ENCODE measurements around the gene WDR44. TPM values are rescaled to one million over a fixed set of nuclear protein-coding genes. Genes with fewer than 3 reads are reported as not detected.
A peak's percentile ranks its signal among the peaks of the same experiment; 100 is the strongest.
"Not testable (repeated sequence)": the region's sequence is repeated elsewhere in the genome, so short reads cannot be mapped to it uniquely, and the experiment has no call there.

Gene WDR44, protein sequence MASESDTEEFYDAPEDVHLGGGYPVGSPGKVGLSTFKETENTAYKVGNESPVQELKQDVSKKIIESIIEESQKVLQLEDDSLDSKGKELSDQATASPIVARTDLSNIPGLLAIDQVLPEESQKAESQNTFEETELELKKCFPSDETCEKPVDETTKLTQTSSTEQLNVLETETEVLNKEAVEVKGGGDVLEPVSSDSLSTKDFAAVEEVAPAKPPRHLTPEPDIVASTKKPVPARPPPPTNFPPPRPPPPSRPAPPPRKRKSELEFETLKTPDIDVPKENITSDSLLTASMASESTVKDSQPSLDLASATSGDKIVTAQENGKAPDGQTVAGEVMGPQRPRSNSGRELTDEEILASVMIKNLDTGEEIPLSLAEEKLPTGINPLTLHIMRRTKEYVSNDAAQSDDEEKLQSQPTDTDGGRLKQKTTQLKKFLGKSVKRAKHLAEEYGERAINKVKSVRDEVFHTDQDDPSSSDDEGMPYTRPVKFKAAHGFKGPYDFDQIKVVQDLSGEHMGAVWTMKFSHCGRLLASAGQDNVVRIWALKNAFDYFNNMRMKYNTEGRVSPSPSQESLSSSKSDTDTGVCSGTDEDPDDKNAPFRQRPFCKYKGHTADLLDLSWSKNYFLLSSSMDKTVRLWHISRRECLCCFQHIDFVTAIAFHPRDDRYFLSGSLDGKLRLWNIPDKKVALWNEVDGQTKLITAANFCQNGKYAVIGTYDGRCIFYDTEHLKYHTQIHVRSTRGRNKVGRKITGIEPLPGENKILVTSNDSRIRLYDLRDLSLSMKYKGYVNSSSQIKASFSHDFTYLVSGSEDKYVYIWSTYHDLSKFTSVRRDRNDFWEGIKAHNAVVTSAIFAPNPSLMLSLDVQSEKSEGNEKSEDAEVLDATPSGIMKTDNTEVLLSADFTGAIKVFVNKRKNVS
- 9.0 and 12.7 TPM in 2 replicates for polyA plus RNA-seq (2014; cell fraction: cytosol; rRNA removed)
- polyA plus RNA-seq (2014; cell fraction: nucleus; rRNA removed): 8.4 and 8.9 TPM in 2 replicates

DNA sequence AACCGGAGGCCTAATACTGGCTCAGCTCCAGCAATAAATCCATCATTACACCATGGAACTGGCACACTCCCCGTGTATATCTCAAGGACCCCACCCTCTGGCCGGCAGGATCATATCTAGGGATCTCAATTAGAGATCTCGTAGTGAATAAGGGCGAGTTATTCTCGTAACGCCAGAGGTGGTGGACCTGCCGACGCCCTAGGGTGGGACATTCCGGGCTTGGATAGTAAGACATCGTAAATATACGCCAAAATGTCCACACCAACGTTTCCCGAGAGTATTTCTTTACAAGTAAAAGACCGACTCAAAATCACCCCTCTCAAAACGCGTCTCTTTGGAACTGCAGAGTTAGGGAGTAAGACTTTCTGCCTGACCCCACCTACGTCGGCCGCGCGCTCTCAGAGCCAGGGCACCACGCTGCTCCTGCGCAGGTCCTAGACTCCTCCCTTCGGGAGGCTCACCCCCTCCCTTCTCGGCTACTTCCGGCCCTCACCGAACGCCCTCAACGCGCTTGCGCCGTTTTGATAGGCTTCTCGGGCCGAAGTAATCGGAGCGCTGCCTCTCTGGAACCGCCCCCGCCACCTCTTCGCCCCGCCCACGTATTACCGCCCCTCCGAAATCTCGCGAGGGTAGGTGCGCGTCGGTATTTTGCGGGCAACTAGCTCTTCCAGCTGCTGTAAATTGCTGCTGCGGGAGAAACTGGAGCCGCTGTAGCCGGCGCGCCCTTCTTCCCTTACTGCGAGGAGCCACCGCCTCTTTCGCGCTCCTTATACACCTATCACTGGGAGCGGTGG is at the start of gene WDR44:
Gene WDR44, plus strand, starts transcription at position 643 of the 794 bp plus-strand sequence. CDS start 398 bp downstream, outside the sequence.
- peak; percentile 94 for DNase-seq (ENCODE audit: low spot score)

DNA sequence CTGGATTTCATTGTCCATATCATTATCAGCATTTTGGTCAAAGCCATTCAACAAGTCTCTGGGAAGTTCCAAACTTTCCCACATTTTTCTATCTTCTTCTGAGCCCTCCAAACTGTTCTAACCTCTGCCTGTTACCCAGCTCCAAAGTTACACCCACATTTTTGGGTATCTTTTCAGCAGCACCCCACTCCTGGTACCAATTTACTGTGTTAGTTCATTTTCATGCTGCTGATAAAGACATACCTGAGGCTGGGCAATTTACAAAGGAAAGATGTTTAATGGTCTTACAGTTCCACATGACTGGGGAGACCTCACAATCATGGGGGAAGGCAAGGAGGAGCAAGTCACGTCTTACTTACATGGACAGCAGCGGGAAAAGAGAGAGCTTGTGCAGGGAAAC is 40.1 kb upstream of the WDR44 start:
- DNase-seq (ENCODE audit: low spot score): not testable (repeated sequence)

DNA sequence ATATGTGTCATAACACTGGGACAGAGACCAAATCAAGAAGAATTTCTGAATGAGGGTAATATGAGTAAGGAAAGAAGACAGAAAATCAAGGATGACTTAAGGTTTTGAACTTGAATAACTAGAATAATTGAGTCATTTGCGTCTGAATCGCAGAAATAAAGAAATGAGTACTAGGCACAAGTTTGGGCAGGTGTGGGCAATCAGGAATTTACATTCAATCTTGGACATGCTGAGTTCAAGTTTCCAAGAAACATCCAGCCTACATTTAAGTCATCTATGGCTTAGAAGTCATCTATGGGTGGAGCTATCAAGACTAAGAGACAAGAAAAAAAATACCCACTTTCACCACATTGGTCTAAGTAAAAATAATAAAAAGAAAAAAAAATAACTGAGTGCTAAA is 30.4 kb upstream of the WDR44 start:
- DNase-seq (ENCODE audit: low spot score): no peak

DNA sequence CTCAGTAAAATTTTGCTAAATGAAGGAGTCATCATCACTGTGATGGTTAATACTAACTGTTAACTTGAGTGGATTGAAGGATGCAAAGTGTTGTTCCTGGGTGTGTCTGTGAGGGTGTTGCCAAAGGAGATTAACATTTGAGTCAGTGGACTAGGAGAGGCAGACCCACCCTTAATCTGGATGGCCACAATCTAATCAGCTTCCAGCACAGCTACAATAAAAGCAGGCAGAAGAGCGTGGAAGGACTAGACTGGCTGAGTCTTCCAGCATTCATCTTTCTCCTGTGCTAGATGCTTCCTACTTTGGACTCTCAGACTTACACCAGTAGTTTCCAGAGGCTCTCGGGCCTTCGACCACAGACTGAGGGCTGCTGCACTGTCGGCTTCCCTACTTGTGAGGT is 21.3 kb upstream of the WDR44 start:
- DNase-seq (ENCODE audit: low spot score): no peak

DNA sequence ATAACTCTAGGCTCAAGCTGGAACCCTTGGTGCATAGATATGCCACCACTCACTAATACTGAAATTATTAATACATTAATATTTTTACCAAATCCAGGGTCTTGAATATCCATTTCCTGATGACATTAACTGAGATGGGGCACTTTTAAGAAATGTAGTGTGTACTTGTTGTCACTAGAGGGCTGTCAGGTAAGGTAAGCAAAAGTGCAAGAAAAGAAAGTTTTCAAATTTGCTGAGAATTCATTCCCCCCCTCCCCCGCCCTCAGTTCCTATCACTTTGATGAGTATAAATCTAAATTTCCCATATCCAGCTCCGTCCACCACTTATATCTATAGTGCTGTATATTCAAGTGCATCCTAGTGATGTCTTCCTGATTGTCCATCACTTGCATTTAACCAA is 20.5 kb upstream of the WDR44 start:
- no peak for DNase-seq (ENCODE audit: low spot score)

DNA sequence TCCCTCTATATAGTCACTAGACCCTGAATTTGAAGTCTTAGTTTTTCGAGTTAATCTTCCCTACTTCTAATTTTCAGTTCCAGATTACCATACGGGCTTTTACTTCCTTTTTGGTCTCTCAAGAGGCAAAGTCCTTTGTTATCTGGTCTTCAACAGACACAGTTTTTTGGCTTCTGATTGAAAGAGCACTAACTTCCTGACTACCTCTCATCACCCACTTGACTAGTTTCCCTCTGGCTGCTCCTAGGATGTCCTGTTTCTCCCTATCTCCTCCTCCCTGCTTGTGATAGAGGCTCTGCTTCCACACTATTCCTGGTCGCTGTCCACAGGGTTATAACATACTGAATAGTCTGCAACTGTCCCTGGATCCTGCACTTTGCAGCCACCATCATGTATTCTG is 16.7 kb upstream of the WDR44 start:
- DNase-seq (ENCODE audit: low spot score): no peak

DNA sequence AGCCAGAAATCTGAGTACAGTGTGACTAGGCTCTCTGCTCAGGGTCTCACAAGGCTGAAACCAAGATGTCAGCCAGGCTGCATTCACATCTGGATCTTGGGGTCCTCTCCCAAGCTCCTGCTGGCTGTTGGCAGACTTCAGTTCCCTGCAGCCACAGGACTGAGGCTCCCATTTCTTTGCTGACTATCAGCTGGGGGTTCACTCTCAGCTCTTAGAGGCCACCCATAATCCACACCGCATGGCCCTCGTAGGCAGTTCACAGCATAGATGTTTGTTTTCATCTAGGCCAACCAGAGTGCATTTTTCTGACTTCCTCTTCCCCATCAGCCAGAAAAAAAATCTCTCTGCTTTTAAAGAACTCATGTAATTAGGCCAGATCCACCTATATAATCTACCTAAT is 8.2 kb upstream of the WDR44 start:
- no peak for DNase-seq (ENCODE audit: low spot score)

DNA sequence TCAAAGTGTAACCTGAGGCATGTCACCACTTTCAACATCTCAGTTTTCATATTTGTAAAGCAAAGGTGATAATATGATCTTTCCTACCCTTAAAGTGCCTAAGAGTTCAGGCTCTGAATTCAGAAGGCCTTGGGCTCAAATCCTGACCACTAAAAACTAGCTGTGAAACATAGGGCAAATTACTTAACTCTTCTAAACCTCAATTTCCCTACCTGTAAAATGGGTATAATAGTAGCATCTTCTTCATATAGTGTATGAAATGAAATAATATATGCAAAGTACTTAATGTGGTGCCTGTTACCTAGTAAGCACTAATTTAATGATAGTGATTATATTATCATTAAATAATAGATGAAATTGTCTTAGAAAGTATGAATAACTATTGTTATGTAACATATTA is 7.0 kb upstream of the WDR44 start:
- DNase-seq (ENCODE audit: low spot score): no peak

DNA sequence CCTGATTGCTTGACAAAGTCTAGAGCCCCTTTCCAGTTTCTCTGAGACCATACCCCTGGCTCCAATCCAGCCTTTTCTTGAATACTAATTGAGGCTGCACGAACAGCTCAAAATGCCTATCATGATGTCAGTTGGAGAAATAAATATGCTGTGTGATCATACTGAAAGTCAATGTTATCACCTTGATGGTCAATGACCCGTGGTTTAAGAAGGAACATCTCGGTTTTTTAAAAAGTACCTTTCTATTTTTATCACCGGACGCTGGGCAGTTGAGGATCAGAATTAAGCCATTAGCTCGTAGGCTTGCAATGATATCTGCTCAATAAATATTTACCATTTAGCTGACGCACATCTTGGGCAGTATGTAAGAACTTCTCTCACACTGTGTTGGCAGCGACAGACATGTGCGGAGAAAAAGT is 852 bp upstream of the WDR44 start:
- peak; percentile 3 for DNase-seq (ENCODE audit: low spot score)

DNA sequence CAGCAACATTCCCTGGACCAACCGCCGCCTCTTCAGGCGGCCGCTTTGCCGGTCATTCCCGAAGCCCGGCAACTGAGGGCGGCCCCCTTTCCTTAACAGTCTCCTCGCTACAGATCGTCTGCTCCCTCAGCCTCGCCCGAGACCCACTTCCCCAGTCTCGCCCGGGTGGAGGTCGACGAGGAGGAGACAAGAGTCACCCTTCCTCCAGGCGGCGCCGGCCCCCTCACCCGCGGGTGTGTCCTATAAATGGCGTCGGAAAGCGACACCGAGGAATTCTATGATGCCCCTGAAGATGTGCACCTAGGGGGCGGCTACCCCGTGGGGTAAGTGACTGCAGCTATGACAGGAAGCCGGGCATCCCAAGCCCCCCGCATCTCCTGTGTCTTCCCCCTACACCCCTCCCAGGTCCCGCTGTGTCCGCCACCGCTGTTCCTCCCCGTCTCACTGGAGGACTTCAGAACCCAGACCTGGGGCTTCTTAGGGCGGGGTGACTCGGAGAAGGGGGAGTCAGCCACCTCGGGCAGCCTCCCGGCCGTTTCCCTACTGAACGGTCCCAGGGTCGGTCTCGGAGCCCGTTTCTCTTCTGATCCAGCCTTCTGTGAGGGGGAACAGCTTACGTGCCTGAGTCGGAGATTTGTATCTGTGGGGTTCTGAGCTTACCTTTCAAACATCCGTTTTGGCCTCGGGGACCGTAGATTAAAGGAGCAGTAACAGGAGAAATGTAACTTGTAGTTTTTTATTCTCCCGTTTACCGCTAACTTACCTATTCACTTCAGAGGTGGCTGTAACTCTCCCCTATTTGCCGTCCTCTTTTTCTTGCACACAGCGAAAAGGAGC is 570 bp downstream of the WDR44 start:
- peak; percentile 69 for DNase-seq (ENCODE audit: low spot score)

DNA sequence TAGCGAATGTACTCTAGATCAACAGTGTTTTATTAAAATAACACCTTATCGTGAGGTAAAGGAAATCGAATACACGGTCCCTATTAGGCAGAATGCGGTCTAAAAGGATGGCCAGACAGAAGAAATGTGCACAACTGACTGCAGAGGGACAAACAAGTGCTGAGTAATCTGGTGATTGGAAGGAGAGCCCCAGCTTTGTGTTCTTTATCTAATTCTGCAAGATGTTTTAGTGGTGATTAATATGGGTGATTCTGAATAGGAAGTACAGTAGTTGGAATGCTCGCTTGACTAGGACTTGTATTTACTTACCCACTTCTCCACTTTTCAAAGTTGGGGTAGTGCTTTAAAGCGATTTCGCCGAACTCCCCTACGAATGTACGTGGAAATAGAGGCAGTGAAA is 1.2 kb downstream of the WDR44 start:
- DNase-seq (ENCODE audit: low spot score): peak; percentile 3

DNA sequence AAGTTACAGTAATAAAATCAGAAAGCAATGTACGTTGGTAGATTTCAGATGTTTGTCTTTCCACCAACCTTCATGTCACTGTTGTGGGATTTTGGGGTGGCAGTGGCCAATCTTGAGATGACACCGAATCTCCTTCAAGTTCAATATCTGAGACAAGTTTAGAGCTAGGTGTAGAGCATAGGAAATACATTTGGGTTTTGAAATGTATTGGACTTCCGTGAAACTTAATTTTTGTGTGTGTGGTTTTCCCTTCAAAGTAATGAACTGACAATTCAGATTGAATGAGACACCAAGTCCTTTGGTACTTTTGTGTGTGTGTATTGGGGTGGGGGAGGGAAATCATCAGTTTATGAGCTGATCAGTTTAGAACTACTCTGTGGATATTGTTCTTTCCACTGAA is 1.8 kb downstream of the WDR44 start:
- DNase-seq (ENCODE audit: low spot score): no peak

DNA sequence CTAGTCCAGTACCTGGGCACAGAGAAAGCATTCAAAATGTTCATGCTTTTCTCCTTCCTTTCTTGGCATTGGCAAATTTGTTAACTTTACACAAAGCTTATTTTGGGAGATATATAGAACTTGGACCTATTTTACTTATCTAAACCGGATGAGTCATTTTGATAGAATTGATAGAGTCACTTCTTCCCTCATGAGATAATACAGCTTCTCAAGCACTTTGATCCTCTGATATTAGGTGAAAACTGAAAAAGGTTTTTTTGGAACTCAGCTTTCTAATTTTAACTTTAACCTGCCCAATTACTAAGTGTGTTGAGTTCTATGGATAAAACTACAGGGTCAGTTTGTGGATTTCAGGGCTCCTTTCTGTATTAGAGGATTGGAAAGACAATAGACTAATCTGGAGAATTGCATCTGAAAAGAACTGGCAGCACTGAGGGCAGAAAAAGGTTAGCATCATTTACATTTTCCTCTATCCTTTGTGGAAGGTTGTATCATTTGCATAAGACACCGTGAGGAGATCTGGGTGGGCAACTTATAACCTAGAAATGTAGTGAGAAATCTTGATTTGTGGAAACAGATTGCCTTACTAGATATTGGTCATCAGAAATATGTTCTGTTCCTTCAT is 2.4 kb downstream of the WDR44 start:
- no peak for DNase-seq (ENCODE audit: low spot score)

DNA sequence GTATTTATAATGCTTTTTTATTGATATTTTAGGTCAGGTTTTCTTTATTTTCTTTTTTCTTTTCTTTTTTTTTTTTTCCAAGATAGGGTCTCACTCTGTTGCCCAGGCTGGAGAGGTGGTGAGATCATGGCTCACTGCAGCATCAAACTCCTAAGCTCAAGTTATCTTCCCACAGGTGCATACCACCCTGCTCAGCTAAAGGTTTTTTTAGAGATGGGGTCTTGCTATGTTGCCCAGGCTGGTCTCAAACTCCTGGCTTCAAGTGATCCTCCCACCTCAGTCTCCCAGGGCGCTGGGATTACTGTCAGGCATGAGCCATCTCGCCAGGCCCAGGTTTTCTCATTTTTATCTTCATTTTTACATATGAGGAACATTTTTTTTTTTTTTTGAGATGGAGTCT is 3.3 kb downstream of the WDR44 start:
- no peak for DNase-seq (ENCODE audit: low spot score)

DNA sequence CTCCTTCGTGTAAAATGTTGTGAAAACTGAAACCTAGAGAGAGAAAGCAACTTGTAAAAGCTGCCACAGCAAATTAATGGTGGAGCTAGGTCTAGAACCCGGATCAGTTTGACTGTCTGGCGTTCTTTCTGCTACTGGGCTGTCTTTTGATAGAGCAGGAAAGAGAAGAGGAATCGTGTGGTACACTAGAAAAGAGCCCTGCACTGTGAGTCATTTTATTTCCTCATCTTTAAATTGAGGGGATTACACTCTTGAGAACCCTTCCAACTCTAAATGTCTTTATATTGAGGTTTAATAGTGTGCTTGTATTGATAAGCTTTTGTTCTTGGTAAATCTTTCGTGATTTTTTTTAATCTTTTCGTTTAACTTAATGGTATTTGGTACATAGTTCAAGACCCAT is 4.3 kb downstream of the WDR44 start:
- DNase-seq (ENCODE audit: low spot score): no peak

DNA sequence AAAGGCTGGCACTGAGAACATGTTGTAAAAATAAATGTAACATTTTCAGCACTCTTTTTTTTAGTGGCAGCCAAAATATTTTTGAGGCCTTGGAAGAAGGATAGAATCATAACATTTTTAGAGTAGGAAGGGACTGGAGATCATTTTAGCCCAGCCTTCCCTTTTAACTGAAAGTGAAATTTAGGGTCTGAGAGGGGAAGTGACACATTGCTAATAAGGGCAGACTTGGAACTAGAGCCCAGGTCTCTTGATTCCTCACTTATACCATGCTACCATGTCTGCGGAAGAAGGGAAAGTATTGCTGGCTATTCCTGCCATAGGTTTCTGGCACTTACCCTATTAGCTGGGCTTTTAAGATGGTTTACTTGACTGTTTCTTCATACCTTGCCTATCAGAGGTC is 4.8 kb downstream of the WDR44 start:
- DNase-seq (ENCODE audit: low spot score): no peak

DNA sequence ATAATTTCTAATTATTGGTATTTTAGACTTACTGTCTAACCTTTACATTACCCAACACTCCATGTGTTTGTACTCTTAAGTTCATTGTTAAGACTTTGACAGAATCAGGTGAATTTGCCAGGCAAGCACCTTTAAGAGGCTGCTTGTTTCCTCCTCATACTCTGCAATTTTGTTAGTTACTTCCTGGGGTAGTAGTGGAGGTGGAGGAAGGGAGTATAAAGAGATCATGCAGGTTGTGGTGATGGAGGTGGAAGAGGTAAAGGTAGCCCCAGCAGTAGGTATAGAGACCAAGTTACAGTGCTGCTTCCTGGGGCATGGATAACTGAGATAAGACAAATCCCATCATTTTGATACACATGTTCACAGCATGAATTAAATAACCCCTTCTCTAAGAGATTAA is 6.7 kb downstream of the WDR44 start:
- no peak for DNase-seq (ENCODE audit: low spot score)

DNA sequence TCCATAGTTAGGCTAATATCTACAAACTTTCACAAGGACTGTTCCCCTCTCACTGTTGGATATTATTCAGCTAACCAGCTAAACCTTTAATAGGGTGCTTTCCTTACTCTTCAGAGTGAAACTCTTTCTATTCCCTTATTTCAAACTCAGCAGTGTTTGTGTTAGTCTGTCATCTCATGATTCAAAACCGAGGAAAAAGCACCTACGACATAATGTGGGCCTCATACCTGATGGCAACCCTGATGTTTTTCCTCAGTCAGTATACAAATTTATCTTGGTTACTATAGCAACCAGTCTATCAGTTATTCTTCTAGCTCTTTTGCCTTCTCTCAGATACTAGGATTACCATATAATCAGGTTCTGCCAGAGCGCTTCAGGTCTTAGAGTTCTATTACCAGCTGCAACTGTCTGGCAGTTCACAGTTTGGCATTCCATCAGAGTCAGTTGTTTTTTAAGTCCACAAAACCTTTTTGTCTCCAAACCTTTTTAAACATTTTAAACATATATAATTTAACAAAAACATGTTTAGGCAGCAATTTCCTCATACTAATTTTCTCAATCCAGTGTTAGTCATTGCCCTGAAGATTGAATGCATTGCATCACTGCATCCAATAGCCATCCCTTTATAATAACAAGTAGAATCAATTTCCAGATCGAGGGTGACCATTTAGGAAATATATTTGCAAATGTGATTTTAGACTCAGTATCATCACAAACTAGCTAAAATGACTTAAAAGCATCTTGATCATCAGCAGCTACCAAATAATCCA is 7.4 kb downstream of the WDR44 start:
- no peak for DNase-seq (ENCODE audit: low spot score)

DNA sequence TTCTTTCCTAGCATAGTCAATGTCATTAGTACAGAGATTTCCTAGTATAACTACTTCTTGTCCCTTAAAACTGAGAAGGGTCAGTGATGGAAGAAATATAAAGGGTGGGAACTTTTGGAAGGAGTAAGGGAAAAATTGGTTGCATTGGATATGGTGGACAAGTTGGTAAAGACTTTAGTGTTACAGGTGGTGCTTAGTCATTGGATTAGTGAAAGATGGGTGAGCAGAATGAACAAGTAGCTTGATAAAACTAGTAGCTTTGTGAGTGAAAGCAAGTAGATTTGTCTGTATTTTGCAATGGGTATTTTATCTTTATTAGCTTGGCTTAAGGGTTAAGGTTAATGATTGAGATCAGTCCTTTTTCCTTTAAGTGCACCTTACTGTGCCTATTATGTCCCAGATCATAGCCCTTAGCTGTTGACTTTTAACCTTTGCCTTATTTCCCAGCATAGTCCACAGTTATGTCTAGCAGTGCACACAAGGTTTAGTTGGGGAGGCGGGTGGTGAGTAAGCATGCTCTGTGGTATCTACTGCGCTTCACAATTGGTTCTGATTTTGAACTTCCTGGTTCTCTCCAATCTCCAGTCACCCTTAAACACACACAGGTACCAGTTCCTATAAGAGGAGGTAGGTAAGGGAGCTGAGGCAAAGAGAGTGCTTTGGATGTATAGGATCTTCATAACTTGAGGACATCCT is 9.5 kb downstream of the WDR44 start:
- no peak for DNase-seq (ENCODE audit: low spot score)

Measured in SK-N-DZ (cell line).